Astrocyte of the spinal cord (primary cell): ENCODE results near the gene LIN37.

Experiments used
- DNase-seq: peaks from one replicate; pipeline ENCODE4 v3.0.0; 2011; ENCODE audit warnings: low read depth, low spot score
- H3K4me3 ChIP-seq: 2 replicates; pipeline ENCODE4 v1.5.1; 2011; ENCODE audit warnings: low read depth, mild to moderate bottlenecking, low read length, moderate library complexity
- in situ Hi-C: cut with HindIII; loops from 2 replicates; pipeline ENCODE4 v1.10.0; 2017; ENCODE audit warnings: low sequenced_read_pairs
- TF ChIP-seq, protein P1 (sequence below): IDR thresholded peaks from 2 replicates; pipeline ENCODE4 v1.5.1; 2012; ENCODE audit warnings: low read depth, mild to moderate bottlenecking, low read length, inconsistent platforms

The LIN37 gene

GRCh38 chr19:35796645-35797542 is 48.5 kb downstream of the LIN37 start:
- H3K4me3 ChIP-seq = no peak overlapping the region
- no peak for DNase-seq
- TF ChIP-seq, protein P1, sequence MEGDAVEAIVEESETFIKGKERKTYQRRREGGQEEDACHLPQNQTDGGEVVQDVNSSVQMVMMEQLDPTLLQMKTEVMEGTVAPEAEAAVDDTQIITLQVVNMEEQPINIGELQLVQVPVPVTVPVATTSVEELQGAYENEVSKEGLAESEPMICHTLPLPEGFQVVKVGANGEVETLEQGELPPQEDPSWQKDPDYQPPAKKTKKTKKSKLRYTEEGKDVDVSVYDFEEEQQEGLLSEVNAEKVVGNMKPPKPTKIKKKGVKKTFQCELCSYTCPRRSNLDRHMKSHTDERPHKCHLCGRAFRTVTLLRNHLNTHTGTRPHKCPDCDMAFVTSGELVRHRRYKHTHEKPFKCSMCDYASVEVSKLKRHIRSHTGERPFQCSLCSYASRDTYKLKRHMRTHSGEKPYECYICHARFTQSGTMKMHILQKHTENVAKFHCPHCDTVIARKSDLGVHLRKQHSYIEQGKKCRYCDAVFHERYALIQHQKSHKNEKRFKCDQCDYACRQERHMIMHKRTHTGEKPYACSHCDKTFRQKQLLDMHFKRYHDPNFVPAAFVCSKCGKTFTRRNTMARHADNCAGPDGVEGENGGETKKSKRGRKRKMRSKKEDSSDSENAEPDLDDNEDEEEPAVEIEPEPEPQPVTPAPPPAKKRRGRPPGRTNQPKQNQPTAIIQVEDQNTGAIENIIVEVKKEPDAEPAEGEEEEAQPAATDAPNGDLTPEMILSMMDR = no peak
- in situ Hi-C loops = no loop called here

GRCh38 chr19:35797663-35798062 is 49.3 kb downstream of the LIN37 start:
- no peak for DNase-seq
- TF ChIP-seq, protein P1 = no peak
- no peak overlapping the region for H3K4me3 ChIP-seq
- in situ Hi-C loops = no loop called here

DNA sequence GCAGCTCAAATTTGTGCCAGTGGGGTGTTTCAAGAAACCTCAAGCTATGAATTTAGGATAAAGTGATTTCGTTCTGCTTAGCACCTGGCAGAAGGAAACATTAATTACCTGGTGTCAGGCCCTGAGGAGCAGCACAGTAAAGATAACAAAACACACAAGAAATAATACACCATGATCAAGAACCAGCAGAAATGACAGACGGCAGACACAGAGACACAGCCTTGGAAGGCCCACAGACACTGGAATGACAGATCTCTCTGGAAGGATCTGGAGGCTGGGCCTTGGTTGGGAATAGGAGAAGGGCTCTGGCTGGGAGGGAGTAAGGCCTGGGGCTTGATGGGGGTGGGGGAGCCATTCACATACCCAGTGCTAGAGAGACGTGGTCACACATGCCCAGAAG is 53.5 kb downstream of the LIN37 start:
- DNase-seq = no peak
- TF ChIP-seq, protein P1 = no peak
- H3K4me3 ChIP-seq = no peak overlapping the region
- in situ Hi-C loops = no loop called here
